CD4-positive, alpha-beta T cell (primary cell): ENCODE results near the gene RIPOR3. TPM values are rescaled to one million over a fixed set of nuclear protein-coding genes. Genes with fewer than 3 reads are reported as not detected.

Experiments used
- ATAC-seq: fragments of 200-7000 bp; cut with Tn5 transposase; one replicate; pipeline ENCODE4 v1.10.0; 2022; ENCODE audit warnings: mild to moderate bottlenecking; ENCODE audit not compliant: poor library complexity
- CTCF ChIA-PET: fragments of 350-600 bp; sonication (Branson Sonifier 250); formaldehyde crosslinking; loops from one replicate; lab custom pipeline; 2021; ENCODE audit warnings: antibody characterized with exemption, inconsistent platforms; lab: Charles Lee
- POLR2A ChIA-PET: fragments of 350-600 bp; sonication (Branson Sonifier 250); formaldehyde crosslinking; loops from one replicate; lab custom pipeline; 2021; ENCODE audit warnings: antibody characterized with exemption, inconsistent platforms; lab: Charles Lee
- DNase-seq, 14 experiments: peaks; one replicate each; pipeline ENCODE4 v3.0.0-alpha.2; 2013 to 2020; ENCODE audit warnings: mixed read lengths in 2 of 14
- H3K27ac ChIP-seq, 2 donors: one replicate each; pipeline versions ENCODE4 v1.5.1 to v1.7.0; 2013; ENCODE audit warnings: low read length in 2 of 2, low read depth in 1 of 2, mild to moderate bottlenecking in 1 of 2
- H3K27me3 ChIP-seq, 2 experiments: 1 replicate in 1 of 2; 2 replicates in 1 of 2; pipeline versions ENCODE4 v1.6.1 to v1.7.0; 2013; ENCODE audit warnings: low read length in 2 of 2, control low read depth in 1 of 2, mild to moderate bottlenecking in 1 of 2, moderate library complexity in 1 of 2; ENCODE audit not compliant: insufficient read depth in 2 of 2, control insufficient read depth in 1 of 2
- H3K36me3 ChIP-seq: one replicate; pipeline ENCODE4 v1.6.1; 2013; ENCODE audit warnings: low read length, control low read depth; ENCODE audit not compliant: insufficient read depth
- H3K4me1 ChIP-seq: one replicate; pipeline ENCODE4 v1.6.1; 2013; ENCODE audit warnings: low read length, control low read depth; ENCODE audit not compliant: insufficient read depth
- H3K4me3 ChIP-seq: one replicate; pipeline ENCODE4 v1.5.1; 2013; ENCODE audit warnings: mild to moderate bottlenecking, low read length, moderate library complexity
- H3K9me3 ChIP-seq, 2 experiments: 1 replicate in 1 of 2; 2 replicates in 1 of 2; pipeline versions ENCODE4 v1.6.1 to v1.7.0; 2013; ENCODE audit warnings: low read length in 2 of 2, mild to moderate bottlenecking in 2 of 2, control low read depth in 1 of 2, moderate library complexity in 1 of 2; ENCODE audit not compliant: control insufficient read depth in 1 of 2, insufficient read depth in 1 of 2
- H3K27ac Mint-ChIP-seq: one replicate; pipeline ENCODE4 v1.8.0; 2020; ENCODE audit warnings: mixed read lengths
- H3K27me3 Mint-ChIP-seq: one replicate; pipeline ENCODE4 v1.8.0; 2021; ENCODE audit warnings: mixed read lengths
- H3K36me3 Mint-ChIP-seq: one replicate; pipeline ENCODE4 v1.8.0; 2021; ENCODE audit warnings: low read depth, mixed read lengths
- H3K4me1 Mint-ChIP-seq: one replicate; pipeline ENCODE4 v1.8.0; 2021; ENCODE audit warnings: low read depth, mixed read lengths
- H3K4me3 Mint-ChIP-seq: one replicate; pipeline ENCODE4 v1.8.0; 2020; ENCODE audit warnings: mild to moderate bottlenecking, mixed read lengths
- H3K9me3 Mint-ChIP-seq: one replicate; pipeline ENCODE4 v1.8.0; 2020; ENCODE audit warnings: mixed read lengths
- intact Hi-C, 2 experiments: fragments of 100-400 bp; cut with DNase I in 1 of 2; cut with micrococcal nuclease in 1 of 2; formaldehyde crosslinking; loops; one replicate each; pipeline versions ENCODE4 v1.15.1 to v1.9.0; 2023 to 2025; cut with DNase I, micrococcal nuclease
- total RNA-seq, 174 experiments: library from RNA in 2 of 174; stranded (reverse) in 2 of 174; gene quantifications; one replicate each; pipeline ENCODE4 v1.2.3 and lab custom pipeline; 2021 to 2026
- TF ChIP-seq, protein P1 (sequence below): fragments of 200-600 bp; IDR thresholded peaks from one replicate; pipeline ENCODE4 v1.8.0; 2022; ENCODE audit warnings: antibody characterized with exemption, mild to moderate bottlenecking

Gene RIPOR3
- total RNA-seq, 2 experiments from 2014 or later = not detected

DNA sequence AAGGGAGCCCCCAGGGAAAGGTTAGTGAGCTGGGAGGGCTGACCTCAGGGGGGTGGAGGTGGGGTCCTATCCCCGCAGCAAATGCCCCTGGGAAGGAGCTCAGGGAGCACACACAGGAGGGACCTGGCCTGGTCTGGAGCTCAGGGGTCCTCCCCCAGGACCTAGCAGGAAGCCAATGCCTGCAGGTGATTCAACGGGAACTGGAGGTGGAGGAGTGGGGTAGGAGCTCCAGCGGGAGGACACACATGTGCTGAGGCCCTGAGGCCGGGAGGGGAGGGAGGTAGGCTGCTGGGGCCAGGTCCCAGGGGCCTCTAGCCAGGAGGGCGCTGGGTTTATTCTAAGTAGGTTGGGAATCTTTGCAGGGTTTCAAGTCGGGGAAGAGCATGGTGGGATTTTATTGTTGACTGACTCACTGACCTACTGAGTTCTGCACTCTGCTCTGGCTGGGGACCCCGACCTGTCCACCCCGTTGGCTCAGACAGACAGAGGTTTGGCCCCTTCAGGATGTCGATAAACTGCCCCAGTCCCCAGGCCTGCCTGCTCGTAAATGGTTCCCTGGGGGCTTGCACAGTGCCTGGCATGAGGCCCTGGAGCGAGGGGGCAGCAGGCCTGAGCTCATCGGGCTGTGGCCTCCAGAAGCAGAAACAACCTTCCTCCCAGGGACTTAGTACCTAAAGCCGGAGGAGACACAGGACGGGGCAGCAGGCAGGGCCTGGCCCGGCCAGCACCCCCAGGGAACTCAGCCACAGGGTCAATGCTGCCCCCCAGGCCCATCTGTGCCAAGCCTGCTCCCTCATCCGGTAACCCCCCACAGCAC, 62.3 kb downstream of the RIPOR3 start:
- Mint-ChIP-seq H3K9me3 (no peaks in the 10 kb centered on the region), H3K27ac (no peak overlapping the region), H3K27me3 (no peaks in the 10 kb centered on the region), H3K4me3 (no peak overlapping the region), H3K4me1 (no peaks in the 10 kb centered on the region), H3K36me3 (no peaks in the 10 kb centered on the region)
- no peaks in the 10 kb centered on the region for H3K27me3 ChIP-seq
- ATAC-seq (no peak), DNase-seq (no peak)
- peaks cover 0 to 5% of the 10 kb centered on the region in 2 experiments for H3K9me3 ChIP-seq
- POLR2A ChIA-PET = no interaction called here
- TF ChIP-seq, protein P1, sequence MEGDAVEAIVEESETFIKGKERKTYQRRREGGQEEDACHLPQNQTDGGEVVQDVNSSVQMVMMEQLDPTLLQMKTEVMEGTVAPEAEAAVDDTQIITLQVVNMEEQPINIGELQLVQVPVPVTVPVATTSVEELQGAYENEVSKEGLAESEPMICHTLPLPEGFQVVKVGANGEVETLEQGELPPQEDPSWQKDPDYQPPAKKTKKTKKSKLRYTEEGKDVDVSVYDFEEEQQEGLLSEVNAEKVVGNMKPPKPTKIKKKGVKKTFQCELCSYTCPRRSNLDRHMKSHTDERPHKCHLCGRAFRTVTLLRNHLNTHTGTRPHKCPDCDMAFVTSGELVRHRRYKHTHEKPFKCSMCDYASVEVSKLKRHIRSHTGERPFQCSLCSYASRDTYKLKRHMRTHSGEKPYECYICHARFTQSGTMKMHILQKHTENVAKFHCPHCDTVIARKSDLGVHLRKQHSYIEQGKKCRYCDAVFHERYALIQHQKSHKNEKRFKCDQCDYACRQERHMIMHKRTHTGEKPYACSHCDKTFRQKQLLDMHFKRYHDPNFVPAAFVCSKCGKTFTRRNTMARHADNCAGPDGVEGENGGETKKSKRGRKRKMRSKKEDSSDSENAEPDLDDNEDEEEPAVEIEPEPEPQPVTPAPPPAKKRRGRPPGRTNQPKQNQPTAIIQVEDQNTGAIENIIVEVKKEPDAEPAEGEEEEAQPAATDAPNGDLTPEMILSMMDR = no peak
- CTCF ChIA-PET = no interaction called here
- no peaks in the 10 kb centered on the region for H3K36me3 ChIP-seq
- H3K27ac ChIP-seq = no peak overlapping the region
- no peaks in the 10 kb centered on the region for H3K4me1 ChIP-seq
- intact Hi-C loops = no loop called here
- no peak overlapping the region for H3K4me3 ChIP-seq

DNA sequence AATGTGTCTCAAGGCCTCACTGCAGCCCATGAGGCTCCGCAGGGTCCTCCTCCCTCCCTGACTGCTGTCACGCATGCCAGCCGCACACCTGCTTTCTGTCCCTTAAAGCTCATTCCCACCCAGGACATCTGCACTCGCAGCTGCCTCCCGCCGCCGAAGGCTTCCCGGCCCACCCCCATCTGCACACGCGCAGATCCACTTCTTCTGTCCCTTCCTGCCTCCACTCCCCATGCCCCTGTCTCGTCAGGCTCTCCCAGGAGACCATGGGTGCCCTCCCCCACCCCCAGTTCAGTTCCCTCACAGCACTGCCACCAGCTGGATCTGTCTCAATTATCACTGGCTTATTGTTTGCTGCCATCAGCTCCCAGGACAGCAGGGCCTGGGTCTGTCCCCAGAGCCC, 63.0 kb downstream of the RIPOR3 start:
- POLR2A ChIA-PET = no interaction called here
- no peaks in the 10 kb centered on the region for H3K4me1 ChIP-seq
- H3K27ac ChIP-seq = no peak overlapping the region
- TF ChIP-seq, protein P1 = no peak
- H3K36me3 Mint-ChIP-seq = no peaks in the 10 kb centered on the region
- CTCF ChIA-PET = no interaction called here
- no peak overlapping the region for H3K4me3 Mint-ChIP-seq
- H3K4me3 ChIP-seq = no peak overlapping the region
- ATAC-seq (no peak), DNase-seq (no peak)
- intact Hi-C loops = no loop called here
- no peaks in the 10 kb centered on the region for H3K27me3 ChIP-seq
- no peak overlapping the region for H3K27ac Mint-ChIP-seq
- no peaks in the 10 kb centered on the region for H3K27me3 Mint-ChIP-seq
- no peaks in the 10 kb centered on the region for H3K9me3 Mint-ChIP-seq
- no peaks in the 10 kb centered on the region for H3K4me1 Mint-ChIP-seq
- H3K36me3 ChIP-seq = no peaks in the 10 kb centered on the region
- peaks cover 0 to 5% of the 10 kb centered on the region in 2 experiments for H3K9me3 ChIP-seq

DNA sequence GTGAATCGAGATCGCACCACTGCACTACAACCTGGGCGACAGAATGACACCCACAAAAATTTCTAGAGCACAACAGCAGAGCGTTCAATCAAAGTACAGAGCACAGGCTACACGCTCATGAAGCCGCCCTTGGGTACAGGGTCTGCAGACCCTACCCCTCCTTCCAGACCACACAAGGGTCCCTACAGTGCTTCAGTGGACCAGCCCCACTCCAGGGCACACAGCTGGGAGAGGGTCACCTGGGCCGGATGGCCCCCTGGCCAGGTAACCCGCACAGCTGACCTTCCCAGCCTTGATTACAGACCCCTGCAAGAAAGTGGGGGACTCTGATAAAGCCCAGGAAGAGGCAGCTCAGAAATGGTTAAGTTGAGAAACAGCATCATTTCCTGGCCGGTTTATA, 63.6 kb downstream of the RIPOR3 start:
- ChIA-PET CTCF (no interaction called here), POLR2A (no interaction called here)

More for the DNA sequence above, 63.6 kb downstream of the RIPOR3 start:
- Histone ChIP-seq H3K4me3 (no peak overlapping the region), H3K4me1 (no peaks in the 10 kb centered on the region), H3K27me3 (no peaks in the 10 kb centered on the region), H3K27ac (no peak overlapping the region), H3K36me3 (no peaks in the 10 kb centered on the region), H3K9me3 (peaks cover 0 to 5% of the 10 kb centered on the region in 2 experiments)
- no peaks in the 10 kb centered on the region for H3K27me3 Mint-ChIP-seq
- TF ChIP-seq, protein P1 = no peak
- no peak for DNase-seq
- no peaks in the 10 kb centered on the region for H3K4me1 Mint-ChIP-seq
- no peak for ATAC-seq
- no peak overlapping the region for H3K27ac Mint-ChIP-seq
- intact Hi-C loops = no loop called here
- H3K4me3 Mint-ChIP-seq = no peak overlapping the region
- H3K36me3 Mint-ChIP-seq = no peaks in the 10 kb centered on the region
- no peaks in the 10 kb centered on the region for H3K9me3 Mint-ChIP-seq
